H1 (cell line): ENCODE measurements around the gene TPP2. TPM values are rescaled to one million over a fixed set of nuclear protein-coding genes. Genes with fewer than 3 reads are reported as not detected.

Source experiments
- BCL11A ChIP-seq, 2 experiments: IDR thresholded peaks; one replicate each; pipeline ENCODE4 v1.6.1; 2011; ENCODE audit warnings: low read depth in 2 of 2, low read length in 2 of 2, mild to moderate bottlenecking in 2 of 2
- JUND ChIP-seq: IDR thresholded peaks from 2 replicates; pipeline ENCODE4 v1.6.1; 2011; ENCODE audit warnings: mild to moderate bottlenecking, improper control_type of control experiment, low read length
- TEAD4 ChIP-seq: IDR thresholded peaks from 2 replicates; pipeline ENCODE4 v1.6.1; 2012; ENCODE audit warnings: low read depth, low read length, inconsistent platforms, mixed read lengths
- YY1 ChIP-seq: IDR thresholded peaks from 2 replicates; pipeline ENCODE4 v1.6.1; 2011; ENCODE audit warnings: low read depth, mild to moderate bottlenecking, low read length
- polyA plus RNA-seq, 7 experiments: library from polyadenylated mRNA; depleted of rRNA in 3 of 7; stranded (reverse) in 5 of 7; unstranded in 2 of 7; fragments of >200 nt in 5 of 7; fragments of 200-250 nt in 2 of 7; gene quantifications; 1 replicate in 5 of 7; 2 replicates in 1 of 7; 4 replicates in 1 of 7; pipeline versions ENCODE4 v1.2.1 to v1.2.3, GENCODE V29; 2011 to 2013; ENCODE audit warnings: missing spikeins in 2 of 7, mixed read lengths in 2 of 7
- total RNA-seq: library from RNA; stranded (reverse); fragmentation: NEBNext Ultra II Directional; extraction: Animal tissue kit (Norgen Biotek cat#: 25700); gene quantifications from 2 replicates; pipeline ENCODE4 v1.2.1, GENCODE V29; 2021
- TF ChIP-seq, protein P1 (sequence below): IDR thresholded peaks from 2 replicates; pipeline ENCODE4 v1.6.1; 2012; ENCODE audit warnings: low read length, inconsistent platforms

The TPP2 gene
- total and polyA plus RNA-seq, 2 of the 8 experiments (the other 6 are each of a cell fraction or from before 2014, with no cell fraction given) = 15.9 to 85.7 TPM

- TF ChIP-seq, protein P1, sequence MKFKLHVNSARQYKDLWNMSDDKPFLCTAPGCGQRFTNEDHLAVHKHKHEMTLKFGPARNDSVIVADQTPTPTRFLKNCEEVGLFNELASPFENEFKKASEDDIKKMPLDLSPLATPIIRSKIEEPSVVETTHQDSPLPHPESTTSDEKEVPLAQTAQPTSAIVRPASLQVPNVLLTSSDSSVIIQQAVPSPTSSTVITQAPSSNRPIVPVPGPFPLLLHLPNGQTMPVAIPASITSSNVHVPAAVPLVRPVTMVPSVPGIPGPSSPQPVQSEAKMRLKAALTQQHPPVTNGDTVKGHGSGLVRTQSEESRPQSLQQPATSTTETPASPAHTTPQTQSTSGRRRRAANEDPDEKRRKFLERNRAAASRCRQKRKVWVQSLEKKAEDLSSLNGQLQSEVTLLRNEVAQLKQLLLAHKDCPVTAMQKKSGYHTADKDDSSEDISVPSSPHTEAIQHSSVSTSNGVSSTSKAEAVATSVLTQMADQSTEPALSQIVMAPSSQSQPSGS = no peak
- TF ChIP-seq TEAD4 = no peak
- TF ChIP-seq JUND = no peak
- TF ChIP-seq YY1 = no peak
- TF ChIP-seq BCL11A (IDR thresholded peaks at IDR 0.05; ENCODE audit: low read depth in 2 of 2, low read length in 2 of 2) = no peak
Observed at GRCh38 chr13:102696465-102696864, 99.7 kb downstream of the TPP2 start (continued).
